SKM-1 (cell line): ENCODE measurements around the gene HYCC1.
"Not testable (repeated sequence)": the region's sequence is repeated elsewhere in the genome, so short reads cannot be mapped to it uniquely, and the experiment has no call there.

Experiments used
- DNase-seq: peaks from one replicate; lab custom pipeline; 2025; ENCODE audit not compliant: unreplicated experiment; lab: John Stamatoyannopoulos, UW

Gene HYCC1

DNA sequence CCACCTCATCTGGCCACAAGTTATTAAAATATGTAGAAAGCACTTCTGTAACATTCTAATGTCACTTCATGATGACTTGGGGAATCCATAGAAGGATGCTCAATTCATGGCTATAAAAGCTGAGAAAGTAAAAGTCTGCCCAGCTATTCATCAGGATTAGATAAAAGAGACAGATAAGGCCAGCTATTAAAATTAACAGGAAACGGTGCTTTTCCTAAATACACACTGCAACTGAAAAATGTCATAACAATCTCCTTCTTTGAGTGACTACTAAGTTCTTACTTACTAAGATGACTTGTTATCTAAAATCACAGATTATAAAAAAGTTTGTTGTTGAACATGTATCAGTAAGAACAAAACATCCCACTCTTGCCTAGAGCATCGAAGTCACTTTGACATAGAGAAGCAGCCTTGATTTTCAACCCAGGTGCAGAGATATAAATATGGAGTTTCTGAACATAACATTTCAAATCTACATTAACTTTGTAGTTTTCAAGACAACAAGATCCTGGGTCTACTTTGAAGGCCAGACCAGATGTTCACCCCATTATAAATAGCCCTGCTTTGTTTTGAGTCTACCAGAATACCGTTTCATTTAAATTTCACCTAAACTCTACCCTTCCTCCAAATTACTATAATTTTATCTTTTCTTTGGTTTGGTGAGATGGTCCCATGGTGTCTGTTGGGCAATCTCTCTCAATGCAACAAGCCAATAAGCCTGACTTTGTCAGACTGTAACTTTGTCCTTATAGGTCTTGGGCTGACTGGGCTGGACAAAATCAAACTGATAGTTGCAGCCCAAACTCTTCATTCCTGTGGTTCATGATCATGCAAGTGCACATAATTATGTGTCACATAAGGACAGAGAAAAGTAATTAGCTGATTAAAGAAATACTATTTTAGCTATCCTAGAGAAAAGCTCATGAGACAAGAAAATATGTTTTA is 24.0 kb downstream of the HYCC1 start:
- DNase-seq, result no peak

GRCh38 chr7:22985436-22985835 is 28.5 kb downstream of the HYCC1 start:
- DNase-seq, result no peak

DNA sequence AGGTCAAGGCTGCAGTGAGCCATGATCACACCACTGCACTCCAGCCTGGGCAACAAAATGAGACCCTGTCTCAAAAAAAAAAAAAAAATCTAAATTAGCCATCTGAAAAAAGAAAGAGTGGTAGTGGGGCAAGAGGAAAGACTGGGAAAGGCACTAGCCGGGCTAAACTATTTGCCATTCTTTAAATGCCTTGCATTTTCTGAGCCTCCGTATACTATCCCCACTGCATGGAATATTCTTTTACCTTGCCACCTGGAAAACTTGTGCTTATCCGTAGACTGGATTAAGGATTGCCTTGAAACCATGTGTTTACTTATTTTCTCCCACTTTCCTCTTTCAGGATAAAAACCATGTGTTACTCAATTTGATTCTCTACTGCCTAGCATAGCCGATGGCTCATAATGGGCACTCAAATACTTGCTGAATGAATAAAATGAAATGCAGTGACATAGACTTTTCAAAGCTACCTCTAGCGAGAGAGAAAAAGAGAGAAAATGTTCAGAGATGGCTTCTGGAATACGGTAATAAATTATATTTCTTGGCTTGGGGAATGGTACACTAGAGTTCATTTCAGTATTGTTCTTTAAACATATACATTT is 30.6 kb downstream of the HYCC1 start:
- DNase-seq, result no peak

DNA sequence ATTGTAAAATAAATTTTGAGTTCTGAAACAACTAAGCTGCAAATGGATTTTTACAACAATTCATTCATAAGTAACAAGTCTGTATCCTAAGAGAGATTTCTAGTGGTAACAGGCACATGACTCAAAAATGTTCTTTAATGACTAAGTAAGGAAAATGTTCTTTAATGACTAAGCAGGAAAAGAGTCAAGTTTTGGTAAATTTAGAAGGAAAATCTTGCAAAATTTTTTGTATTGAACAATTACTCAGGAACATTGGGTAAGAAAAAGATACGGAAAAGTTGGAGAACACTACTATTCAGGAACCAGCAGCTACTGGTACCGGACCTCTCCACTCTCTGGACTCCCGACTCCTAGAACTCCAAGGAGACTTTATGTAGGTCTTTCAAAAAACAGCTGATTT is 33.5 kb downstream of the HYCC1 start:
- no peak for DNase-seq

- no peak for DNase-seq
Measured at GRCh38 chr7:22979861-22980260, 34.1 kb downstream of the HYCC1 start.

- DNase-seq, result no peak
Measured at GRCh38 chr7:22979251-22979650, 34.7 kb downstream of the HYCC1 start.

- not testable (repeated sequence) for DNase-seq
Measured at GRCh38 chr7:22974636-22975035, 39.3 kb downstream of the HYCC1 start.

- DNase-seq, result no peak
Measured at GRCh38 chr7:22972207-22972606, 41.7 kb downstream of the HYCC1 start.

DNA sequence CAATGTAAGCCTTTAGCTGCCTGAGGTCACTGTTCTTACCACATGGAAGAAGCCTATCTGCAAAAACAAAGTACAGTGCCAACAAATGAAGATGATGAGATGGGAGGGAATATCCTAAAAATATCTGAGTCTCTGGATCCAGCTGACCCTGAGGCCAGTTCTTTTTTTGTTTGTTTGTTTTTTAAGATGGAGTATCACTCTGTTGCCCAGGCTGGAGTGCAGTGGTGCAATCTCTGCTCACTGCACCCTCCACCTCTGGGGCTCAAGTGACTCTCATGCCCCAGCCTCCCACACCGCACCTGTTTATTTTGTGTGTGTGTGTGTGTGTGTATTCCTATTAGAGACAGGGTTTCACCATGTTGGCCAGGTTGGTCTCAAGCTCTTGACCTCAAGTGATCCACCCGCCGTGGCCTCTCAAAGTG is 44.9 kb downstream of the HYCC1 start:
- no peak for DNase-seq
